PC-3 (cell line): ENCODE measurements around the gene ZNF507.

ENCODE experiments used
- CTCF ChIP-seq: fragments of 300-600 bp; sonication (generic); conservative IDR thresholded peaks from 2 replicates; pipeline ENCODE4 v1.5.1; 2017; ENCODE audit warnings: antibody characterized with exemption, low read depth, mild to moderate bottlenecking, low read length
- EZH2phosphoT487 ChIP-seq: fragments of 300-600 bp; sonication (generic); IDR thresholded peaks from 2 replicates; pipeline ENCODE4 v1.6.1; 2018; ENCODE audit warnings: mild to moderate bottlenecking, antibody characterized with exemption, low read length, borderline replicate concordance

- TF ChIP-seq CTCF (no peak), EZH2phosphoT487 (no peak)
Measured at GRCh38 chr19:32364040-32364439, 18.6 kb downstream of the ZNF507 start.
